NB4 (cell line): ENCODE data around the gene MAGI1.

ENCODE experiments used
- CTCF ChIP-seq: IDR thresholded peaks from one replicate; pipeline ENCODE4 v1.5.1; 2012; ENCODE audit warnings: low read depth, low read length
- POLR2A ChIP-seq: IDR thresholded peaks from 2 replicates; pipeline ENCODE4 v1.6.1; 2011; ENCODE audit warnings: mild to moderate bottlenecking; ENCODE audit not compliant: insufficient read length; ENCODE audit errors: extremely low read depth

GRCh38 chr3:65733459-65733858, 305.3 kb downstream of the MAGI1 start:
- TF ChIP-seq CTCF (no peak), POLR2A (no peak)
